GM18520 (cell line): ENCODE measurements around the gene OPRD1.
"Not testable (repeated sequence)": the region's sequence is repeated elsewhere in the genome, so short reads cannot be mapped to it uniquely, and the experiment has no call there.

Source experiments
- ATAC-seq: cut with Tn5 transposase; IDR thresholded peaks from one replicate; pipeline ENCODE4 v1.9.1; 2021; ENCODE audit not compliant: unreplicated experiment

OPRD1 gene

GRCh38 chr1:28840928-28841544 is 29.1 kb downstream of the OPRD1 start:
- no peak for ATAC-seq

- no peak for ATAC-seq
Observed at GRCh38 chr1:28845786-28846543, 34.0 kb downstream of the OPRD1 start.

DNA sequence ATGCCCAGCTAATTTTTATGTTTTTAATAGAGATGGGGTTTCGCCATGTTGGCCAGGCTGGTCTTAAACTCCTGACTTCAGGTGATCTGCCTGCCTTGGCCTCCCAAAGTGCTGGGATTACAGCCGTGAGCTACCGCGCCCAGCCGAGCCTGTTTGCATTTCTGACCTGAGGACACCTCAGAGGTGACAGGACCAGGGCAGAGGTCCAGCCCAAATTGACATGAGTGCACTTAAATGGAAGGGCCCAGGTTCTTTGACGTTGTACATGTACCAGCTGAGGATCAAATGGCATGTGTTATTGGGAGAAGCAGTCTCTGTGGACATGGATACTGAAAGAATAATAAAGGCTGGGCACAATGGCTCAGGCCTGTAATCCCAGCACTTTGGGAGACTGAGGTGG is 35.2 kb downstream of the OPRD1 start:
- not testable (repeated sequence) for ATAC-seq

DNA sequence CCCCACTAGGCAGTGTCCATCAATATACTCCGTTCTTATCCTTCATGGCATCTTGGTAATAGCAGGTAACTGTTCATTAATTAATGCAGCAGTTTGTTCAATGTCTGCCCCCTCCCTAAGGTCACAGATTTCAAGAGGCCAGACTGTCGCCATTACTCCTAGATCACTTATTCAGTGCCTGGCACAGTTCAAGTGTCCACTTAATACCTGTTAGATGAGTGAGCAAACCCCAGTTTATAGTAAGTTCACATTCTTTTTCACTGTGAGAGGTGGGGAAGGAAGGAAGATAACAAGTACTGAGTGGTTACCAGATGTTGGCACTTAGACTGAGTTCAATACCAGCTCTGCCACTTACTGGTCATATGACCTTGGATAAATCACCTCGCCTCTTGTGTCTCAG is 36.4 kb downstream of the OPRD1 start:
- no peak for ATAC-seq

DNA sequence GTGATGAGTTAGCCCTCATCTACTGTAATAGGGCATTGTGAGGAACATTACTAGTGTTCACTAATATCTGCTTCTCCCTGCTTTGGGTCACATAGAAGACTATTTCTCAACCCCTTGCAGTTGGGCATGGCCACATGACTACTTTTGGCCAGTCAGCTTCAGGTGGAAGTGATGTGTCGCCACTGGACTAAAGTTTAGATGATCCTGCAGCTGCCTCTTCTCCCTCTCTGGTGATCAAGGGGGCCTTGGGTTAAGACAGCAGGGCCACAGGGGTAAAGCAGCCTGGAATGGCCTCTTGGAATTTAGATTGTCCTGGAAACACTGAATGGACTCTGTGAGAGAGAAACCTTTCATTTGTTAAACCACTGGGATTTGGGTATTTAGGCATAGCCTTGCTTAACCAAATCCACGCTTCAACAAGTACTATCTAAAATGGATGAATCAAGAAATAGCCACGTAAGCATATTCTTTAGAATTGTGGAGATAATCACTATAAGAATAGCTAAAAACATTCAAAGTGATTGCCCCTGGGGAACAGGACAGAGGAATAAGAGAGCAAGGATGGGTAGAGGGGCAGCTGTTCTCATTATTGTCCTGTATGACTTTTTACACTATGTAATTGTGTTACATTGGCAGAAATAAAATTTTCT is 41.2 kb downstream of the OPRD1 start:
- no peak for ATAC-seq

DNA sequence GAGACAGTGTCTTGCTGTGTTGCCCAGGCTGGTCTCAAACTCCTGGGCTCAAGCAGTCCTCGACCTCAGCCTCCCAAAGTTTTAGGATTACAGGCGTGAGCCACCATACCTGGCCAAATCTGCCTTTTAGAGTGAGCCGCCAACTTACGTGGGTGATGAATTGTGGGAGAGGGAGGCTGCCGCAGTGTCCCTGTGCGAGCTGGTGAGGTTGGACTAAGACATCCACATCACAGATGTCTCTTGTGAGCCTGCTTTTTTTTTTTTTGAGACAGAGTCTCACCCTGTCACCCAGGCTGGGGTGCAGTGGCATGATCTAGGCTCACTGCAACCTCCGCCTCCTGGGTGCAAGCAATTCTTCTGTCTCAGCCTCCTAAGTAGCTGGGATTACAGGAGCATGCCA is 42.4 kb downstream of the OPRD1 start:
- ATAC-seq = not testable (repeated sequence)

- ATAC-seq = no peak
Observed at GRCh38 chr1:28855046-28855445, 43.1 kb downstream of the OPRD1 start.

GRCh38 chr1:28855469-28855951 is 43.5 kb downstream of the OPRD1 start:
- no peak for ATAC-seq

GRCh38 chr1:28855969-28856368 is 44.0 kb downstream of the OPRD1 start:
- no peak for ATAC-seq

- ATAC-seq = no peak
Observed at GRCh38 chr1:28860332-28861073, 48.5 kb downstream of the OPRD1 start.

DNA sequence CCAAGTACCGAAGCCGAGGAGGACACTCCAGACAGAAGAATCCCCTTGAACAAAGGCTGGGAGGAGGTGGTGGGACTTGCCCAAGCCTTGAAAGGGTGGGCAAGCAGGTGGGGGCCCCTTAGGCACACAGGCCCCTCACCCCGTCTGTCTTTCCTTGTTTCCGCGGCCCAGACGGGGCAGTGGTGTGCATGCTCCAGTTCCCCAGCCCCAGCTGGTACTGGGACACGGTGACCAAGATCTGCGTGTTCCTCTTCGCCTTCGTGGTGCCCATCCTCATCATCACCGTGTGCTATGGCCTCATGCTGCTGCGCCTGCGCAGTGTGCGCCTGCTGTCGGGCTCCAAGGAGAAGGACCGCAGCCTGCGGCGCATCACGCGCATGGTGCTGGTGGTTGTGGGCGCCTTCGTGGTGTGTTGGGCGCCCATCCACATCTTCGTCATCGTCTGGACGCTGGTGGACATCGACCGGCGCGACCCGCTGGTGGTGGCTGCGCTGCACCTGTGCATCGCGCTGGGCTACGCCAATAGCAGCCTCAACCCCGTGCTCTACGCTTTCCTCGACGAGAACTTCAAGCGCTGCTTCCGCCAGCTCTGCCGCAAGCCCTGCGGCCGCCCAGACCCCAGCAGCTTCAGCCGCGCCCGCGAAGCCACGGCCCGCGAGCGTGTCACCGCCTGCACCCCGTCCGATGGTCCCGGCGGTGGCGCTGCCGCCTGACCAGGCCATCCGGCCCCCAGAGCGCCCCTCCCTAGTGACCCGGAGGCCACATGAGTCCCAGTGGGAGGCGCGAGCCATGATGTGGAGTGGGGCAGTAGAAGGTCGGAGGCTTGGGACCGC is 50.8 kb downstream of the OPRD1 start:
- ATAC-seq = no peak

GRCh38 chr1:28864695-28865094 is 52.7 kb downstream of the OPRD1 start:
- no peak for ATAC-seq

GRCh38 chr1:28865997-28866650 is 54.2 kb downstream of the OPRD1 start:
- ATAC-seq = no peak

- no peak for ATAC-seq
Observed at GRCh38 chr1:28867850-28868249, 55.9 kb downstream of the OPRD1 start.

GRCh38 chr1:28869952-28870351 is 58.0 kb downstream of the OPRD1 start:
- ATAC-seq = no peak

- ATAC-seq = no peak
Observed at GRCh38 chr1:28871631-28872401, 59.8 kb downstream of the OPRD1 start.

DNA sequence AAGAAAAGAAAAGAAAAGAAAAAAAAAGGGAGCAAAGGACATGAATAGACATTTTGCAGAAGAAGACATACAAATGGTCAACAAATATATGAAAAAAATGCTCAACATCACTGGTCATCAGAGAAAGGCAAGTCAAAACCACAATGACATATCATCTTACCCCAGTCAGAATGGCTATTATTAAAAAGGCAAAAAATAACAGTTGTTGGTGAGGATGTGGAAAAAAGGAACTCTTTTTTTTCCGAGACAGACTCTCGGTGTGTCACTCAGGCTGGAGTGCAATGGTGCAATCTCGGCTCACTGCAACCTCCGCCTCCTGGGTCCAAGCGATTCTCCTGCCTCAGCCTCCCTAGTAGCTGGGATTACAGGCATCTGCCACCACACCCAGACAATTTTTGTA is 63.2 kb downstream of the OPRD1 start:
- not testable (repeated sequence) for ATAC-seq

DNA sequence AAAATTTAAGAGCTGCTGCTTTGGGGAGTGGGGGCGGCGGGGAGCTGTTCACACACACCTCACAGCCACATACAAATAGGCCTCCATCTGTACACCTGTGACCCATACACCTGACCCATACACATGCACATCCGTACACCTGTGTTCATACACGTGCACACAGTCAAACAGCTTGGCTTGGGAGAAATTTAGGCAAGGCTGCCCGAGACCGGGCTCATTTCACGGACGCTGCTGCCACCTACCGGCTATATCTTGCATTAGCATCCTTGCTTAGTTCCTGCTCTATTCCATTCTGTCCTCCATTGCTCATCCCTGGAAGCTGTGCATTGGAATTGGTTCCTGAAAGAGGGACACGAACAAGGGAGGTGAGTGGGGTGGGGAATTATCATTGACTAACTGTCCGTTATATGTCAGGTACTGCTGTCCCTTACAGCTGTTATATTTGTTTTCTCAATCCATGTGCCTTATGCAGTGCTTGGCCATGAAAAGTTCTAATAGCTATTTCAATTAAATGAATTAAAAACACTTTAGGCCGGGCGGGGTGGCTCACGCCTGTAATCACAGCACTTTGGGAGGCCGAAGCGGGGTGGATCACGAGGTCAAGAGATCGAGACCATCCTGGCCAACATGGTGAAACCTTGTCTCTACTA is 65.3 kb downstream of the OPRD1 start:
- no peak for ATAC-seq

DNA sequence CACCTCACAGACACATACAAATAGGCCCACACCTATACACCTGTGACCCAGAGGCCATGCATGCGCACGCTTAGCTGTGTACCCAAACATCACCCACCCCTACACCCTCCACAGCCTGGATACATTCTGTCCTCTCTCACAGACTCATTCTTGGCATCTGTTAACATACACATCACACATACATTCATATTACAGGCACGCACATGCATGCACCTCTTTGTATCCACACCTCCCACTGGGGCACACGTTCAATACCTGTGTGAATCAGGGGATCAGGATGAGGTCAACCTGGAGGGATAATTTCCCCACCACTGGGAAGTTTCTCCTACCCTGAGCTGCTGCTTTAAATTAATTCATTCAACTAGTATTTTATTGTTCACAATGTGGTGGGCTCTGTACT is 66.8 kb downstream of the OPRD1 start:
- ATAC-seq = no peak
